ENCODE measurements around the gene ANKRD35.
A peak's percentile ranks its signal among the peaks of the same experiment; 100 is the strongest.
"Not testable (repeated sequence)": the region's sequence is repeated elsewhere in the genome, so short reads cannot be mapped to it uniquely, and the experiment has no call there.

Gene ANKRD35

GRCh38 chr1:145846201-145846612 is 39.5 kb downstream of the ANKRD35 start:
- peak overlapping the region; percentile 55 for H3K9ac ChIP-seq (ENCODE audit: low read length)
- H3K9me3 ChIP-seq (ENCODE audit: low read length): no peaks in the 10 kb centered on the region
- peaks cover 10% of the 10 kb centered on the region for H3K4me1 ChIP-seq (ENCODE audit: insufficient read depth, low read length)
- peaks cover 43% of the 10 kb centered on the region for H3K36me3 ChIP-seq (ENCODE audit: insufficient read depth, low read length)
- no peaks in the 10 kb centered on the region for H3K27me3 ChIP-seq (ENCODE audit: control insufficient read depth in 1 of 2, insufficient read depth in 2 of 2, low read length in 2 of 2)
- H3K4me3 ChIP-seq (ENCODE audit: low read depth in 1 of 2, low read length in 2 of 2): peak overlapping the region; percentile 62 to 73
- peak overlapping the region; percentile 92 for H3K27ac ChIP-seq (ENCODE audit: low read depth, low read length)

DNA sequence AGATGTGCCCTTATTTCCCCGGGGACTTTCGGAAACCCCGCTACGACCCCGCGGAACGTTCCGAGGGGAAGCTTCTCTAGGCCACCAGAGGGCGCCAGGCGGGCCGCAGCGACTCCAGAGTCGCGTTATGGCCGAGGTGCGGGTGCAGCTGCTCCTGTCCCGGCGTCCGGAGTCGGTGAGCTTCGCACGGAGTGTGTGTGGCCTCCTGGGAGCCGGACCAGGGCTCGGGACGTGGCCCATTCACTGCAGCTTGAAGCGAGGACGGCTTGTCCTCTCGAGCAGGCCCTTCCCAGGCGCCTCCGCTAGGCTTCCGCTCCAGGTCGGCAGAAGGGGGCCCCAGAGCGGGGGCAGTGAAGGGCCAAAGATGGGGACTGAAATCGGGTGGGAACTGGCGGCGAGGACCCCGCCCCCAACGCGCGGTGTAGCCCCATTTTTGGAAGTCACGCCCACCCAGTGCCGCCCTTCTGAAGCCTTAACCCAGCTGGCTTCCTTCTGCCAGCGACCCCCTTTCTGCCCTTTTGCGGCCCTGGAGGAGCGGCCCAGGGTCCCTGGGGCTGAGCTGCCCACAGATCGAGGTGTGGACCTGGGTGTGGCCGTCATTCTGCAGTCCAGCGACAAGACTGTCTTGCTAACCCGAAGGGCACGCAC is 40.0 kb downstream of the ANKRD35 start, which contains the start of gene NUDT17:
Gene NUDT17 (plus strand): TSS at position 117 of the 648 bp plus-strand sequence. CDS start 11 bp downstream, at position 128.
- Histone ChIP-seq H3K4me3 (ENCODE audit: low read depth in 1 of 2, low read length in 2 of 2) (peak within 1 kb of the TSS; percentile 62 to 73), H3K27me3 (ENCODE audit: control insufficient read depth in 1 of 2, insufficient read depth in 2 of 2, low read length in 2 of 2) (no peaks in the 10 kb centered on the region), H3K9me3 (ENCODE audit: low read length) (no peaks in the 10 kb centered on the region), H3K9ac (ENCODE audit: low read length) (peak within 1 kb of the TSS; percentile 55), H3K4me1 (ENCODE audit: insufficient read depth, low read length) (peaks cover 10% of the 10 kb centered on the region), H3K27ac (ENCODE audit: low read depth, low read length) (peak within 1 kb of the TSS; percentile 92), H3K36me3 (ENCODE audit: insufficient read depth, low read length) (peaks cover 43% of the 10 kb centered on the region)

DNA sequence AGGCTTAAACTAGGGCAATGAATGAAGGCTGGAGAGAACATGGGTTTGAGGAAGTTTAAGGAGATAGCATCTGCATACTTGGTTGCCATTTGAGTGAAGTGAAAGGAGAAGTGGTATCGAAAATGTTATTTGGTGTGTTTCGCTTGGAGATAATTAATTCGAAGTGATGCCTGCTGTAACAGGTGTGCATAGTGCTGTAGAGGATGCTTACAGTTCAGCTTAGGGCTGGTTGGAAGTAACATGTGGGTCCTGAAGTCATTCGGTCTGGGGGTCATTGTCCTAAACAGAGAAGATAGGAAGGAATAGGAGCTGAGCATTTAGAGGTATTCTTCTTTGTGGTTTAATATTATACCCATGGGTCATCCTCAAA is 40.5 kb downstream of the ANKRD35 start:
- peak overlapping the region; percentile 55 for H3K9ac ChIP-seq (ENCODE audit: low read length)
- peak overlapping the region; percentile 62 to 73 for H3K4me3 ChIP-seq (ENCODE audit: low read depth in 1 of 2, low read length in 2 of 2)
- no peaks in the 10 kb centered on the region for H3K9me3 ChIP-seq (ENCODE audit: low read length)
- peaks cover 40% of the 10 kb centered on the region for H3K36me3 ChIP-seq (ENCODE audit: insufficient read depth, low read length)
- H3K27me3 ChIP-seq (ENCODE audit: control insufficient read depth in 1 of 2, insufficient read depth in 2 of 2, low read length in 2 of 2): no peaks in the 10 kb centered on the region
- H3K4me1 ChIP-seq (ENCODE audit: insufficient read depth, low read length): peaks cover 10% of the 10 kb centered on the region
- H3K27ac ChIP-seq (ENCODE audit: low read depth, low read length): peak overlapping the region; percentile 92

- no peak overlapping the region for H3K4me3 ChIP-seq (ENCODE audit: low read depth in 1 of 2, low read length in 2 of 2)
- peaks cover 41% of the 10 kb centered on the region for H3K36me3 ChIP-seq (ENCODE audit: insufficient read depth, low read length)
- H3K27ac ChIP-seq (ENCODE audit: low read depth, low read length): no peak overlapping the region
- peaks cover 10% of the 10 kb centered on the region for H3K4me1 ChIP-seq (ENCODE audit: insufficient read depth, low read length)
- no peak overlapping the region for H3K9ac ChIP-seq (ENCODE audit: low read length)
- no peaks in the 10 kb centered on the region for H3K27me3 ChIP-seq (ENCODE audit: control insufficient read depth in 1 of 2, insufficient read depth in 2 of 2, low read length in 2 of 2)
- H3K9me3 ChIP-seq (ENCODE audit: low read length): no peaks in the 10 kb centered on the region
These were observed 42.6 kb downstream of the ANKRD35 start for GRCh38 chr1:145843031-145843430.

- Histone ChIP-seq H3K36me3 (ENCODE audit: insufficient read depth, low read length) (peaks cover 68% of the 10 kb centered on the region), H3K9me3 (ENCODE audit: low read length) (no peaks in the 10 kb centered on the region), H3K4me3 (ENCODE audit: low read depth in 1 of 2, low read length in 2 of 2) (no peak overlapping the region), H3K27me3 (ENCODE audit: control insufficient read depth in 1 of 2, insufficient read depth in 2 of 2, low read length in 2 of 2) (no peaks in the 10 kb centered on the region), H3K27ac (ENCODE audit: low read depth, low read length) (no peak overlapping the region), H3K4me1 (ENCODE audit: insufficient read depth, low read length) (no peaks in the 10 kb centered on the region), H3K9ac (ENCODE audit: low read length) (no peak overlapping the region)
These were observed 48.0 kb downstream of the ANKRD35 start for GRCh38 chr1:145837656-145838055.

DNA sequence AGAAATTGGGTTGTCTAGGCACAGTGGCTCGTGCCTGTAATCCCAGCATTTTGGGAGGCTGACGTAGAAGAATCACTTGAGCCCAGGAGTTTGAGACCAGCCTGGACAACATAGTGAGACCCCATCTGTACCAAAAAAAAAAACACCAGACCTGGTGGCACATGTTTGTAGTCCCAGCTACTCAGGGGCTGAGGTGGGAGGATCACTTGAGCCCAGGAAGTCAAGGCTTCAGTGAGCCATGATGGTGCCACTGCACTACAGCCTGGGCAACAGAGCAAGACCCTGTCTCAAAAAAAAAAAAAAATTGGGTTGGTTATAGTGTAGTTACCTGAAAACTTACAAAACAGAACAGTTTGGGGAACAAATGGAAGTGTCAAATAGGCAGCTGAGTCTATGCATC is 54.9 kb downstream of the ANKRD35 start:
- H3K4me3 ChIP-seq (ENCODE audit: low read depth in 1 of 2, low read length in 2 of 2); H3K4me1 ChIP-seq (ENCODE audit: insufficient read depth, low read length); H3K27me3 ChIP-seq (ENCODE audit: control insufficient read depth in 1 of 2, insufficient read depth in 2 of 2, low read length in 2 of 2); H3K9ac ChIP-seq (ENCODE audit: low read length); H3K9me3 ChIP-seq (ENCODE audit: low read length); H3K27ac ChIP-seq (ENCODE audit: low read depth, low read length): not testable (repeated sequence)
- H3K36me3 ChIP-seq (ENCODE audit: insufficient read depth, low read length): peaks cover 74% of the 10 kb centered on the region

DNA sequence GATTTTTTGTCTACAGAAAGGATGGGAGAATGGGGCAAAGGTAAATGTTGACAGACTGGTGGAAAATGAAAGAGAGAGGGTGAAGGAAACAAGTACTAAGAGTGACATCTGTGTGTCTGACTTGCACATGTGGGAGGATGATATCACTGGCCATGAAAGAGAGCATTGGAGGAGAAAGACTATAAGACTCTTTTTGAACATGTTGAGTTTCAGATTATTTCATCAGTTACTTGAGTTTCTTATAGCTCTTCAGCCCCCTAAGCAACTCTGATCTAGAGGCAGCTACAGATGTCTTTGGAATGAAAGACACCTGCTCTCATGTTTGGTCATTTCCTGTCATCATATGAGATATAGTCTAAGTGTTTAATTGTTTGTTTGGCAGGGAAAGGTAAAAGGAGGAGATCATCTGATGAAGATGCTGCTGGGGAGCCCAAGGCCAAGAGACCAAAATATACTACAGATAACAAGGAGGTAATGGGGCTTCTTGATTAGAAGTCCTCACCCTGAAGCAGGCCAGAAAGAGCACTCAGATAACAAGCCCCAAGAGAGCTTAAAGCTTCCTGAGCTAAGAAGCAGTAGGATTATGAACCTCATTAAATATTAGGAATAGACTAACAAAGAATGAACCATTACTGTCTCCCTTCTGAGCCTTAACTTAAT is 57.2 kb downstream of the ANKRD35 start:
- peaks cover 13% of the 10 kb centered on the region for H3K4me1 ChIP-seq (ENCODE audit: insufficient read depth, low read length)
- H3K36me3 ChIP-seq (ENCODE audit: insufficient read depth, low read length): peaks cover 66% of the 10 kb centered on the region
- no peaks in the 10 kb centered on the region for H3K9me3 ChIP-seq (ENCODE audit: low read length)
- no peak overlapping the region for H3K9ac ChIP-seq (ENCODE audit: low read length)
- H3K4me3 ChIP-seq (ENCODE audit: low read depth in 1 of 2, low read length in 2 of 2): no peak overlapping the region
- H3K27me3 ChIP-seq (ENCODE audit: control insufficient read depth in 1 of 2, insufficient read depth in 2 of 2, low read length in 2 of 2): no peaks in the 10 kb centered on the region
- no peak overlapping the region for H3K27ac ChIP-seq (ENCODE audit: low read depth, low read length)

DNA sequence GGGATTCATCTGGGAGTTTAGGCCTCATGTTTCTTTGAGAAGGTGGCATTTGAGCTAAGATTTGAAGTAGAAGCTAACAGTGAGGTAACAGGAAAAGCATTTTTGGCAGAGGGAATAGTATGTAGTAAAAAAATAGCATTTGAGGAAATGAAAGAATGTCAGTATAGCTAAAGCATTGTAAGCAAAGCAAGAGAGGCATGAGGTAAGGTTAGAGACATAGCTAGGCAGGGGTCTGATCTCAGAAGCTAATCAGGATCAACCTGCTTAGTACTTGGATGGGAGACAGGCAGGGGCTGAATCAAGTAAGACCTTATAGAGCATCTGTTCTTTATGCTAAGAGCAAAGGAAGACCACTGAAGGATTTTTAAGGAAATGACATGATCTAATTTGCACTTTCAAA is 57.7 kb downstream of the ANKRD35 start:
- Histone ChIP-seq H3K4me3 (ENCODE audit: low read depth in 1 of 2, low read length in 2 of 2) (no peak overlapping the region), H3K9me3 (ENCODE audit: low read length) (no peaks in the 10 kb centered on the region), H3K27ac (ENCODE audit: low read depth, low read length) (no peak overlapping the region), H3K36me3 (ENCODE audit: insufficient read depth, low read length) (peaks cover 61% of the 10 kb centered on the region), H3K9ac (ENCODE audit: low read length) (no peak overlapping the region), H3K27me3 (ENCODE audit: control insufficient read depth in 1 of 2, insufficient read depth in 2 of 2, low read length in 2 of 2) (no peaks in the 10 kb centered on the region), H3K4me1 (ENCODE audit: insufficient read depth, low read length) (peaks cover 13% of the 10 kb centered on the region)

DNA sequence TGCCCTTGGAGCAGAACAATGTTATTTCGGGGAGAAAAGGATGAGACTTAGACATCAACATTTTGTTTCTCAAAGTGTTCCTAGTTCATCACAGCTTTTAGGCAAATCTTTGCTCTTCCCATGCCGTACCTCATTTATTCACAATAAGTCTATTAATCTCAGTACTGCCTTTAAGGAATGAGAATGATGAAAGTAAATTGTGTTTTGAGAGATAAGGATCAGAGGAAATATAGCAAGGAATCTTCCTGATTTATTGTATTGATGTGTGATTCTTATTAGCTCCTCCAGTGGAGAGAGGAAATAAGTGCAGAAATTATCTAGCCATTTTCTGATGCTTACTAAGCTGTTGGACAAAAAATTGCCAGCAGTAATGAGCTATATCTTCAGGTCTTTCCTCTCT is 59.6 kb downstream of the ANKRD35 start:
- peaks cover 45% of the 10 kb centered on the region for H3K36me3 ChIP-seq (ENCODE audit: insufficient read depth, low read length)
- no peak overlapping the region for H3K27ac ChIP-seq (ENCODE audit: low read depth, low read length)
- peaks cover 13% of the 10 kb centered on the region for H3K4me1 ChIP-seq (ENCODE audit: insufficient read depth, low read length)
- no peak overlapping the region for H3K4me3 ChIP-seq (ENCODE audit: low read depth in 1 of 2, low read length in 2 of 2)
- no peaks in the 10 kb centered on the region for H3K9me3 ChIP-seq (ENCODE audit: low read length)
- H3K27me3 ChIP-seq (ENCODE audit: control insufficient read depth in 1 of 2, insufficient read depth in 2 of 2, low read length in 2 of 2): no peaks in the 10 kb centered on the region
- no peak overlapping the region for H3K9ac ChIP-seq (ENCODE audit: low read length)

- H3K4me3 ChIP-seq (ENCODE audit: low read depth in 1 of 2, low read length in 2 of 2): peak overlapping the region; percentile 89 to 98
- H3K9ac ChIP-seq (ENCODE audit: low read length): peak overlapping the region; percentile 77
- no peaks in the 10 kb centered on the region for H3K27me3 ChIP-seq (ENCODE audit: control insufficient read depth in 1 of 2, insufficient read depth in 2 of 2, low read length in 2 of 2)
- H3K4me1 ChIP-seq (ENCODE audit: insufficient read depth, low read length): peaks cover 13% of the 10 kb centered on the region
- H3K9me3 ChIP-seq (ENCODE audit: low read length): no peaks in the 10 kb centered on the region
- peak overlapping the region; percentile 92 for H3K27ac ChIP-seq (ENCODE audit: low read depth, low read length)
- H3K36me3 ChIP-seq (ENCODE audit: insufficient read depth, low read length): peaks cover 30% of the 10 kb centered on the region
These were observed 61.2 kb downstream of the ANKRD35 start for GRCh38 chr1:145824499-145824842.

- peak within 1 kb of the TSS; percentile 77 for H3K9ac ChIP-seq (ENCODE audit: low read length)
- peaks cover 24% of the 10 kb centered on the region for H3K36me3 ChIP-seq (ENCODE audit: insufficient read depth, low read length)
- peak within 1 kb of the TSS; percentile 92 for H3K27ac ChIP-seq (ENCODE audit: low read depth, low read length)
- peaks cover 13% of the 10 kb centered on the region for H3K4me1 ChIP-seq (ENCODE audit: insufficient read depth, low read length)
- H3K9me3 ChIP-seq (ENCODE audit: low read length): no peaks in the 10 kb centered on the region
- H3K27me3 ChIP-seq (ENCODE audit: control insufficient read depth in 1 of 2, insufficient read depth in 2 of 2, low read length in 2 of 2): no peaks in the 10 kb centered on the region
- peak within 1 kb of the TSS; percentile 89 to 98 for H3K4me3 ChIP-seq (ENCODE audit: low read depth in 1 of 2, low read length in 2 of 2)
These were observed 61.8 kb downstream of the ANKRD35 start, which contains the start of the genes POLR3C and RNF115 for GRCh38 chr1:145823565-145824498. POLR3C (plus strand) TSS chr1:145824200; CDS start chr1:145825777, 1,577 bp downstream. RNF115 (minus strand) TSS chr1:145824095; CDS start chr1:145823873, 222 bp downstream.

Measured in muscle layer of colon (tissue), 2 donors.